Gastroesophageal sphincter (tissue), 4 donors: ENCODE data around the gene FABP3. TPM values are rescaled to one million over a fixed set of nuclear protein-coding genes. Genes with fewer than 3 reads are reported as not detected.
A peak's percentile ranks its signal among the peaks of the same experiment; 100 is the strongest.

ENCODE experiments used
- ATAC-seq: fragments of 150-250 bp; one replicate; pipeline ENCODE4 v1.9.1; 2016; ENCODE audit warnings: mild to moderate bottlenecking, moderate library complexity
- H3K27ac ChIP-seq, 4 donors: fragments of 200-600 bp; sonication (generic) in 3 of 4; 1 replicate in 3 of 4; 2 replicates in 1 of 4; pipeline ENCODE4 v1.5.1; 2016 to 2019
- H3K27me3 ChIP-seq: fragments of 200-600 bp; sonication (generic); one replicate; pipeline ENCODE4 v1.5.1; 2019
- H3K36me3 ChIP-seq, 2 donors: fragments of 200-600 bp; sonication (generic); one replicate each; pipeline ENCODE4 v1.5.1; 2019; ENCODE audit warnings: control low read depth in 1 of 2
- H3K4me1 ChIP-seq, 3 donors: fragments of 200-600 bp; sonication (generic); 1 replicate in 2 of 3; 2 replicates in 1 of 3; pipeline ENCODE4 v1.5.1; 2016 to 2019; ENCODE audit warnings: control low read depth in 2 of 3
- H3K4me3 ChIP-seq, 2 donors: fragments of 200-600 bp; sonication (generic); one replicate each; pipeline ENCODE4 v1.5.1; 2019; ENCODE audit warnings: mild to moderate bottlenecking in 1 of 2, moderate library complexity in 1 of 2
- H3K9me3 ChIP-seq, 3 donors: fragments of 200-600 bp; sonication (generic); one replicate each; pipeline ENCODE4 v1.5.1; 2017 to 2019; ENCODE audit warnings: control low read depth in 2 of 3
- CTCF ChIP-seq, 4 experiments: fragments of 200-600 bp in 2 of 4; fragments of 450-650 bp in 2 of 4; sonication (generic) in 1 of 4; IDR thresholded peaks; one replicate each; pipeline ENCODE4 v1.5.1; 2017 to 2019; ENCODE audit warnings: antibody characterized with exemption in 4 of 4, mild to moderate bottlenecking in 2 of 4, moderate library complexity in 2 of 4
- EP300 ChIP-seq: sonication (generic); formaldehyde crosslinking; IDR thresholded peaks from one replicate; pipeline ENCODE4 v1.6.1; 2017; ENCODE audit warnings: antibody characterized with exemption, mild to moderate bottlenecking
- POLR2A ChIP-seq, 2 donors: fragments of 450-650 bp; IDR thresholded peaks; one replicate each; pipeline ENCODE4 v1.6.1; 2017; ENCODE audit warnings: antibody characterized with exemption in 2 of 2, mild to moderate bottlenecking in 2 of 2, moderate library complexity in 1 of 2
- POLR2AphosphoS5 ChIP-seq: sonication (generic); formaldehyde crosslinking; IDR thresholded peaks from one replicate; pipeline ENCODE4 v1.6.1; 2017; ENCODE audit warnings: antibody characterized with exemption
- WGBS, 2 donors: methylation state at CpG; one replicate each; pipeline ENCODE4 v1.1.5; 2018; ENCODE audit warnings: low coverage in 1 of 2; 5-methylcytosine and 5-hydroxymethylcytosine counted together
- total RNA-seq, 4 donors: library from RNA; depleted of rRNA; stranded (reverse); fragments of >200 nt; gene quantifications; one replicate each; pipeline ENCODE4 v1.1.0, GENCODE V29; 2016

The FABP3 gene
- total RNA-seq, 4 donors from 2014 or later: 25.8 to 39.4 (median 32.9) TPM

DNA sequence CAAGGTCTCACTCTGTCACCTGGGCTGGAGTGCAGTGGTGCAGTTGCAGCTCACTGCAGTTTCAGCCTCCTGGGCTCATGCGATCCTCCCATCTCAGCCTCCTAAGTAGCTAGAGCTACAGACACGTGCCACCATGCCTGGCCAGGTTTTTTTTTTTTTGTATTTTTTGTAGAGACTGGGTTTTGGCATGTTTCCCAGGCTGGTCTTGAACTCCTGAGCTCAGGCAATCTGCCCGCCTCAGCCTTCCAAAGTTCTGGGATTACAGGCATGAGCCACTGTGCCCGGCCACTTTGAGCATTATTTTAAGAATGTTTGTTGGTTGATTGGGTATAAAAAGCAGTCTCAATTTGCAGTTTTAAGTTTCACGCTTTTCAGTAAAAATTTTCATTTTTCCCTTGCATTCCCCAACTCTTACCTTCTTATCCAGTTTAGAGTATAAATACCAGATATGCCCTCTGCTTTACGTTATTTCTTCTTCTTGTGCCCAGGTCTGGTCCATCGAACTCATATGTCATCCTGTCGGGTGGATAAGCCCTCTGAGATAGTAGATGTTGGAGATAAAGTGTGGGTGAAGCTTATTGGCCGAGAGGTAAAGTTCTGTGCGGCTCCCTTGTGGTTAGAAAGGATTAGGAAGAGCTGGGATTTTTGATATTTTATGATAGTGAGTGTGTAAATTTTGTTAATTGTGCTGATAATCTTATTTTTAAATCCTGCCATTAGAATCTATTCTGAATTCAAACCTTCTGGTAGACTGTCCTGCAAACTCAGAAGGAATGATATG, 36.0 kb downstream of the FABP3 start:
- WGBS, 2 donors: 78 to 100% methylated on average over 4 to 10 of the region's 10 CpGs

GRCh38 chr1:31335007-31335406, 37.9 kb downstream of the FABP3 start:
- ATAC-seq: no peak

More for the DNA sequence above, 36.0 kb downstream of the FABP3 start:
- ATAC-seq: no peak
- no peaks in the 10 kb centered on the region for H3K27me3 ChIP-seq
- H3K36me3 ChIP-seq: peaks cover 0 to 29% of the 10 kb centered on the region in 2 donors
- TF ChIP-seq CTCF (IDR thresholded peaks at IDR 0.05) (no peak), EP300 (no peak), POLR2AphosphoS5 (no peak), POLR2A (IDR thresholded peaks at IDR 0.05) (no peak)
- H3K9me3 ChIP-seq: no peaks in the 10 kb centered on the region
- no peaks in the 10 kb centered on the region for H3K4me1 ChIP-seq
- H3K27ac ChIP-seq: no peak overlapping the region
- H3K4me3 ChIP-seq: no peak overlapping the region

DNA sequence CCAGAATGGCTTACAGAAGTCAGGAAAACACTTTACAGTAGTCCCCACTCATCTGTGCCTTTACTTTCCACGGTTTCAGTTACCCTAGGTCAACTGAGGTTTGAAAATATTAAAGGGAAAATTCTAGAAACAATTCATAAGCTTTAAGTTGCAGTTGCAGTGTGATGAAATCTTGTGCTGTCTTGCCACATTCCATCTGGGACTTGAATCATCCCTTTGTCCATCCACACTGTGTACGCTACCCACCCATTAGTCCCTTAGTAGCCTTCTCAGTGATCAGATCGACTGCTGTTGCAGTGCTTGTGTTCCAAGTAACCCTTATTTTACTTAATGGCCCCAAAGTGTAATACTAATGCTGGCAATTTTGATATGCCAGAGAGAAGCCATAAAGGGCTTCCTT, 45.5 kb downstream of the FABP3 start:
- TF ChIP-seq POLR2A (IDR thresholded peaks at IDR 0.05) (no peak), EP300 (no peak), CTCF (IDR thresholded peaks at IDR 0.05) (no peak), POLR2AphosphoS5 (no peak)
- Histone ChIP-seq H3K4me1 (no peaks in the 10 kb centered on the region), H3K36me3 (peaks cover 0 to 29% of the 10 kb centered on the region in 2 donors), H3K27ac (no peak overlapping the region), H3K4me3 (no peak overlapping the region), H3K27me3 (no peaks in the 10 kb centered on the region), H3K9me3 (no peaks in the 10 kb centered on the region)
- no peak for ATAC-seq
- WGBS, 2 donors: 82% methylated on average over 3 of the region's 3 CpGs; no CpG with 5 or more reads in 1 of the 2 donors

More at GRCh38 chr1:31335007-31335406, 37.9 kb downstream of the FABP3 start:
- Histone ChIP-seq H3K36me3 (peaks cover 0 to 30% of the 10 kb centered on the region in 2 donors), H3K27me3 (no peaks in the 10 kb centered on the region), H3K9me3 (no peaks in the 10 kb centered on the region), H3K4me3 (no peak overlapping the region), H3K4me1 (no peaks in the 10 kb centered on the region), H3K27ac (no peak overlapping the region)
- peak in 3 of 4 experiments; percentile 32 to 53 (median 52) for TF ChIP-seq CTCF (IDR thresholded peaks at IDR 0.05)
- TF ChIP-seq EP300: no peak

DNA sequence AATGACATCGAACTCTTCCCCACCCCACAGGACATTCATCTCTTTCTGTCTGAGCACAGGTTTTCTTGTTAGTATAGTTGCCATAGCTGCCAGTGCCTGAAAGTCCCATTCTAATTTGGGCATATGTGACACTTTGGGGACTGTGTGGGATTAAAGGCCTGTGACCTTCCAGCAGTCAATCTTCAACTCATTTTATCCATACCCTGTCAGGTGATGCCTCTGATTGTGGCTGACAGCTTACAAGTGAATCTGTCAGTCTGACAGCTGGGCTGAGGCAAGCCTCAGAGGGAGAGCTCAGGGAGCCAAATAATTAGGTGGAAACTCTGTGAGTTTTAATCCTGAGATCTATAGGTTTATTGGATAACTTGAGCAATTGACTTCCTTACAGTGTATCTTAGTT, 46.4 kb downstream of the FABP3 start:
- no peak overlapping the region for H3K27ac ChIP-seq
- no peak overlapping the region for H3K4me3 ChIP-seq
- 83 to 100% methylated on average over 1 of the region's 1 CpG for WGBS, 2 donors
- H3K36me3 ChIP-seq: peaks cover 0 to 31% of the 10 kb centered on the region in 2 donors
- H3K9me3 ChIP-seq: no peaks in the 10 kb centered on the region
- ATAC-seq: no peak
- H3K4me1 ChIP-seq: no peaks in the 10 kb centered on the region
- H3K27me3 ChIP-seq: no peaks in the 10 kb centered on the region
- TF ChIP-seq EP300 (no peak), CTCF (IDR thresholded peaks at IDR 0.05) (no peak), POLR2AphosphoS5 (no peak), POLR2A (IDR thresholded peaks at IDR 0.05) (no peak)

DNA sequence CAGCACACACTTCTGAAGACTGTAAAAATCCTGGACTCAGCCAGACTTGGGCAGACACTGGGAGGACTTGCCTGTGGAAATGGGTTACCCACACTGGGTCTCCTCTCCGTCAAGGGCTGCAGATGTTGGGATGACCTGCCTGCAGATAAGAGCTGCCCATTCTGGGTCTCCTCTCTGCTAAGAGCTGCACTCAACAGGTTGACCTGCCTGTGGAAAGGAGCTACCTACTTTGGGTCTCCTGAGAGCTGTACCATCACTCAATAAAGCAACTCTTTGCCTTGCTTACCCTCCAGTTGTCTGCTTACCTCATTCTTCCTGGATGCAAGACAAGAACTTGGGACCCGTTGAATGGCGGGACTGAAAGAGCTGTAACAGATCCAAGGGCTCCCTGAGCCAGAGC, 47.9 kb downstream of the FABP3 start:
- H3K4me1 ChIP-seq: no peaks in the 10 kb centered on the region
- TF ChIP-seq POLR2A (IDR thresholded peaks at IDR 0.05) (no peak), CTCF (IDR thresholded peaks at IDR 0.05) (no peak), EP300 (no peak)
- H3K27me3 ChIP-seq: no peaks in the 10 kb centered on the region
- ATAC-seq: no peak
- H3K27ac ChIP-seq: no peak overlapping the region
- WGBS, 2 donors: no CpG with 5 or more reads among the region's 3 CpGs
- H3K36me3 ChIP-seq: peaks cover 0 to 44% of the 10 kb centered on the region in 2 donors
- H3K9me3 ChIP-seq: no peaks in the 10 kb centered on the region
- H3K4me3 ChIP-seq: no peak overlapping the region
